NCI-H2227 (cell line): ENCODE data around the gene SH3GL3.

ENCODE experiments used
- DNase-seq: peaks from one replicate; lab custom pipeline; 2025; ENCODE audit not compliant: unreplicated experiment; lab: John Stamatoyannopoulos, UW

SH3GL3 gene, protein sequence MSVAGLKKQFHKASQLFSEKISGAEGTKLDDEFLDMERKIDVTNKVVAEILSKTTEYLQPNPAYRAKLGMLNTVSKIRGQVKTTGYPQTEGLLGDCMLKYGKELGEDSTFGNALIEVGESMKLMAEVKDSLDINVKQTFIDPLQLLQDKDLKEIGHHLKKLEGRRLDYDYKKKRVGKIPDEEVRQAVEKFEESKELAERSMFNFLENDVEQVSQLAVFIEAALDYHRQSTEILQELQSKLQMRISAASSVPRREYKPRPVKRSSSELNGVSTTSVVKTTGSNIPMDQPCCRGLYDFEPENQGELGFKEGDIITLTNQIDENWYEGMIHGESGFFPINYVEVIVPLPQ

DNA sequence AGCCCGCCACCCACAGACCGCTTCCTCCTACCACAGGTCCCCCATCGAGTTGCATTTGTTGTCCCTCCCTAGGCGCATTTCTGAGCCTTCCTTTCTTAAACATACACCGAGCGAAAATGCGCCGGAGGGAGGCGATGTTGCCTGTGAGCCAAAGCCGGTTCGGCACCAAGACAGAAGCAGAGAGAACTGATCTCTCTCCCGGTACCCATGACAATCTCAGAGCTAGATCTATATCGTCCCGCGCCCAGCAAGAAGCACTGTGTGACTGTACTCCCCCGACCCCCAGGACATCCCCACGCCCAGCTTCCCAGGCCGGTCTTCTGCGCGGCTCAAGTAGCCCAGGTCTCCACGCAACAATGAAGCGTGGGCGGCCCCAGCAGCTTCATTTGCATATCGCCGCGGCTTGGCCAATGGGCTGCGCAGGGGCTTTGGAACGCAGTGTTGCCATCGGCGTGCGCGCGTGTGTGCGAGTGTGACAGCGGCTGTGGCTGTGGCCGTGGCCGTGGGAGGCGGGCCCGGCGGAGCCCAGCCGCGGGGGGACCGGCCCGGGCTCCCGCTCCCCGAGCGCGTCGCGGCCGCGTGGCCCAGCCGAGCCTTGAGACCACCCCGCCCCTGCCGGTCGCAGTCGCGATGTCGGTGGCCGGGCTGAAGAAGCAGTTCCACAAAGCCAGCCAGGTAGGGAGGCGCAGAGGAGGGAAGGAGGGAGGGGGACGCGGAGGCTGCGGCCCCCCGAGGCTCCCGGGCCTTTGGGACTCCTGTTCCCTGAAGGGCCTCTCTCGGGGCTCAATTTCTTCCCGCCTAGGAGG, at the start of gene SH3GL3:
TSS of gene SH3GL3 (plus strand) at position 438 of the 806 bp plus-strand sequence. CDS start at position 631, 193 bp downstream.
- peak; percentile 61 for DNase-seq

DNA sequence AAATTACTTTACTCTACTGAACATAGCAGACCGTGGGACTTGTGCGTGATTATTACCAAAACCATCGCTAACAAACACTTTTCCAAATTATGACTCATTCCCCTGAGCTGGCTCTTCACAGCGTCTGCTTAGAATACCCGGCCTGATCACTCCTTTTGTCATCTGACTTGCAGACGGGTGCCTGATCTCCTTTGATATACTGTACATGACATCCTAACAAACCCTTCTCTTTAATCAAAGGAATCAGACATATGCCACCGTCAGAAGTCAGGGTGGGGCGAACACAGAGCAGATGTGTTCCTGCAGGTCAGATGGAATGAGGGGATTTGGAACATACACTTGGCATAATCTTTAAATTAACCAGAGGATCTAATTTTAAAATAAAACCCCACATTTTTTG, 48.5 kb upstream of the SH3GL3 start:
- no peak for DNase-seq

DNA sequence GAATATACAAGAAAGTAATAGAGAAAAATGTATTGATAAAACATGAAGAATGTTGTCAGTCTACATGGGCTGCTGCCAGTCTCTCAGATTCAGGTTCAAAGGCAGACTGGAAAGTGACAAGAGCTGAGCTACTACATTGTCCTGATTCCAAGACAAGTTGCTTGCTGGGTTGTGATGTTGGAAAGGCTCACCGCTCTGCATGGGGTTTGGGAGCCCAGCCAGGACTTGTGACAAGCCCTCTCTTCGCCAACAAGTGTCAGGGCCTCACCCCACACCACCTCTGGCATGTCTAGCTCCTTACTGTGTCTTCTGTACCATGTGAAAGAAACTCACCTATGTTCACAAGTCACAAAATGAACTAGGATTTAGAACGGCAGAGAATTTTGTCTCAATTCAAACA, 43.0 kb upstream of the SH3GL3 start:
- no peak for DNase-seq

DNA sequence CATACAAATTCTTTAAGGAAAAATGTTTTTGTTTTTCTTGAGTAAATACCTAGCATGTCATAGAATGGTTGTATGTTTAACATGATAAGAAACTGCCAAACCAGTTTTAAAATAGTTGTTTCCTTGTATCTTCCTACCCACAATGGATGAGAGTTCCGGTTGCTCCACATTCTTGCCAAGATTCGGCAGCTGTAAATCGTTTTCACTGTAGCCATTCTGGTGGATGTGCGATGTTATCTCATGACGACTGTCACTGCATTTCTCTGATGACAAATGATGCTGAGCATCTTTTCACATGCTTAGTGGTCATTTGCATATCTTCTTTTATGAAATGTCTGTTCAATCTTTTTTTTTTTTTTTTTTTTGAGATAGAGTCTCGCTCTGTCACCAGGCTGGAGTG, 36.6 kb upstream of the SH3GL3 start:
- DNase-seq: no peak

DNA sequence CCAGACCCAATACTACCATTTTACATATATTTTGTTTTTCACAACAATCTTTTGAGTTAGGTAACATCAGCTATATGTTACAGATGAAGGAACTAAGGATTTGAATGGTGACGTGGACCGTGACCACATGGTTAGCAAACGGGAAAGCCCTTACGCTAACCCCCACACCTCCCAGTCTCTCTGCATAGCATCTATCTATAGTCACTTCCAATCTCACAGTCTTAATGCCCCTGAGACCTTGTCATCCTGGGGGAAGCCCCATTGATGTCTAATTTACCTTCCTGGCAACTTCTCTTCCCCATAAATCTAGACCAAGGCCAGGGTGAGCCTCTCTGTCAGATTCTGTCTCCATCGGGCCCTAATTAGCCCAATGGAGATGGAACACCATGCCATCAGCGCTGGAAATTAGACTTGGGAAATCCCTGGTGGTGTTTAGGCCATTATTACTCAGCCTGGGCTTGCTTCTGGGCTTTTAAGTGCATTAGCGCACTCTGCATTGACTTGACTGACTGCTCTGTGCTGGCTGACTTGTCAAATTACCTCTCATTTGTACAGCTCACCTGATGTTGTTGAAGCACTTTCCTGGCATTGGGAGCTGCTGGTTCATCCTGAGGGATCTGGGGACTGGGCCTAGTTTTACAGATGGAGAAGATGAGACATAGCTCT, 34.0 kb upstream of the SH3GL3 start:
- no peak for DNase-seq

DNA sequence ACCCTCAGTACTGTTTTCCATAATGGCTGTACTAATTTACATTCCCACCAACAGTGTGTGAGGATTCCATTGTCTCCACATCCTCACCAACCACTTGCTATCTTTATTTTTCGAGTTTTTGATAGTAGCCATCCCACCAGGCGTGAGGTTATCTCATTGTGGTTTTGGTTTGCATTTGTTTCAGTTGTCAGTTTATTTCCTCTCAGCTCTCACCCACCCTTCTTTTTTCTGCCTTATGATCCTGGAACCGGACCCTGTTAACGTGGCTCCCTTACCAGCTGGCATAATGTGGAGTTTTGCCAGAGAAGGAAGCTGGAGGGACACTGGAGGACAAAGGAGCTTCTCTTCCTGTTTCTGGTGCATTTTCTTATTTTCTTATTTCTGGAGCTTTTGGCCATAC, 25.1 kb upstream of the SH3GL3 start:
- DNase-seq: no peak

DNA sequence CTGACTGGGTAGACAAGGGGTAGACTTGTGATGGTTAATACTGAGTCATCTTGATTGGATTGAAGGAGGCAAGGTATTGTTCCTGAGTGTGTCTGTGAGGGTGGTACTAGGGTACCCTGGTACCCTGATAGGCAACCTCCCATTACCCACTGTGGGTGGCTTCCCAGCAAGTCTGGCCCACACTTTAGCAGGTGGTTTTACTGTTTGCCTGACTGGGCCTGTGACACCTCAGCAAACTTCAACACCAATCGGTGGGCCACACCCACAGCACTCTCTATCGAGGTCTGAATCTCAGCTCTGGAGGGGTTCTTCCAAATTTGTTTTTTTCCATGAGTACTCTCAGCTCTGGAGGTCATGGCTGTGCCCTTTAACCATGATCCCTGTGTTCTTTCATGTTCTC, 24.6 kb upstream of the SH3GL3 start:
- DNase-seq: no peak

DNA sequence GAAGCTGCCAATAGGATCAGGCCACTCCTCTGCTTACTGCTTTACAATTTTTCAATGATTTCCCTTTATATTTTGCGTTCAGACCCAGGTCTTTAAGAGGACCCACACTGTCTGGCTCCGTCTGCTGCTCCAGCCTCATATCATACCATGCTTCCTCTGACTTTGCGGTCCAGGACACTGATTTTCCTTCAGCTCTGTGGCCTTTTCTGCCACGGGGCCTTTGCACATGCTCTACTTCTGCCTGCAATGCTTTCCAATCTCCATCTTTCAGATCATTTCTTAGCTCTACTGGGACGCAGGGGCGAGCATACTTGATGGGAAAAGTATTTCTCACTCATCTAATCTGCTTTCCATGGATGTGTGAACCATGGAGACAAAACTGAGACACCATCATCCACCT, 23.0 kb upstream of the SH3GL3 start:
- DNase-seq: no peak

DNA sequence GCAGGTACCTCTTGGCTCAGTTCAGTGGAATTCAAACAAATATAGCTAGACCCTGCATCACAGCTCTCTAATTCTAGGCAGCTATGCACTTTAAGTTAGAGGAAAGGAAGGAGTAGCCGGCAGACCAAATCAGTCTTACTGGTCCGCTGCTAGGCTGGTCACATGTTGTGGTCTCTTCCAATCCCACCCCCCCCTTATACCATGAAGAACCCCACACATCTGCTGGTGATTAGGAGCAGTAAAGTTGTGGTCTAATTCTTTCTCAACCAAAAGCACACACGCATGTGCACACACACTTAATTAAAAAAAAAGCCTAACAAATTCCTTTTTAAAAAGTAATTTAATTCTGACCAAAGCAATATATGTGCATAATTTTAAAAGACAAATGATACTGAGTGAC, 16.7 kb upstream of the SH3GL3 start:
- DNase-seq: no peak

DNA sequence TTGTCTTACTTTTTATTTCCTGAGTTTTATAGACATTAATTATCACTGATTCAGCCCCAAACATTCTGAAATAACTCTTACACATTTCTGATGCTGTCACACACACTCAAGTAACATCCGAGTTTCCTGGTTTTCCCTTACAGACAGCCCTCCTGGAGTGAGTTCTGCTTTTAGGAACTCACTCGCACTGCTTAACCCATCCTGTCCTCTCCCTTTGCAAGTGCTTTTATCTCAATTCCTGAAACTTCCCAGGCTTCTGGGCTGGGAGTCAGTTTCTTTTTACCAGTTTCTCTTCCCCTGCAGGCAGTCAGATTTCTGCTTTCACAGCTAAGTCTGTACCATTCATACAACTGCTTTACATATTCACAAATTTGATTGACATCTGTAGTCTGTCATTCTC, 15.6 kb upstream of the SH3GL3 start:
- DNase-seq: no peak

DNA sequence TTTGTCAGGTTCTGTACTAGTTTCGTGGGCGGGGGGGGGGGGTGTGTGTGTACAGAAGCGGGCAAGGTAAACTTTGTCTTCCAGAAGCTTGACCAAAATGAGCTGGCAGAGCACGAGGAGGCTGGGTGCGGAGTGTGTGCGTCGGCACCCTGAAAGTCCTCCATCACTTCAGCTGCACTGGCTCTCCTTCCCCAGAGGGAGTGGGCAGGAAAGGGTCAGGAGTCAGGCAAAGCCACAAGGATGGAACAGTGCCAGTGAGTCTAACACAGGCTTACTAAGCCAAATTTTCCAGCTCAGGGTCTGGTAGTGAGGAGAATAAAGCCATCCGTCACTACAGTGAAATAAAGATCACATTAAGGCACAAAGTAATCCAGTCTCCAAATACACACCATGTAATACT, 11.9 kb upstream of the SH3GL3 start:
- no peak for DNase-seq

DNA sequence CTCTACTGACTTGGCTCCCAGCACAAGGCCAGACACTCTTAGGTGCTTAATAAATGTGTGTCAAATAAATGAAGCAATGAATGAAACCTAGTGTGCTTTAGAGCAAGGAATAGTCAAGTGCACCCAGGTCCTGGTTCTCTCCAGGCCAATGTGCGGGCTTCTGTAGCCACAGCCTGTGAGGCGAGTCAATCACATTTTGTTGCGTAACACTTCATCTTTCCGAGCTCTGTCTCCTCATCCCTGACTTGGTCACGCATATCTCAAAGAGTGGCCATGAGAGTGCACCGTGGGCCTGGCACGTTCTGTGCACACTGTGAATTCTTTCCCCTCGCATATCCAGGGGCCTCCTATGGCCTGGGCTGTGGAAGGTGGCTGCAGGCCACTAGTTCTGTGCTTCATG, 11.4 kb upstream of the SH3GL3 start:
- no peak for DNase-seq

DNA sequence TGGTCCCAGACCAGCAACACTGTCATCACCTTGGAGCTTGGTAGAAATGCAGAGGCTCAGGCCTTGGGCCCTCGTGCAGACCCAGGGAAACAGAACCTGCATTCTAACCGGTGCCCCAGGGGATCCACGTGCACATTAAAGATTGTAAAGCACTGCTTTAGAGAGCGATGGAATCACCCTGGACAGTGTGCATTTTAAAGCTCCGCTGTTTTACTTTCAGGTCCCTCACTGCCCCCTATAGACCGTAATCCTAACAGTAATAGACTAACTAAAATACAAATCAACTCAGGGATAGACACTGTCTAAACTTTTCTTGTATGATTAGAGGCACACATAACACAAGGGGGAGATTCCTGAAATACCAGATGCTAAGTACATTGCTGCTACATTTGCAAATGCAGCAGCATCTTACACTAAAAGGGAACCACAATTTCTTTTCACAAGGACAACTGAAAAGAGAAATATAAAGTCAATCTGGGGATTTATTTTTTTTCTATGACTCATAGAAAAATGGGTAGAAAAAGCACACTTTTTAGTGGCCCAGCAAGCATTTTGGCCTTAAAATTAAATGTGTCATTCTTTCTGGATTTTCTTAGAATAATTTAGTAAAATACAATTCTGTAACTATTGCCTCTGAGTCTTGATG, 10.5 kb upstream of the SH3GL3 start:
- DNase-seq: peak; percentile 6

DNA sequence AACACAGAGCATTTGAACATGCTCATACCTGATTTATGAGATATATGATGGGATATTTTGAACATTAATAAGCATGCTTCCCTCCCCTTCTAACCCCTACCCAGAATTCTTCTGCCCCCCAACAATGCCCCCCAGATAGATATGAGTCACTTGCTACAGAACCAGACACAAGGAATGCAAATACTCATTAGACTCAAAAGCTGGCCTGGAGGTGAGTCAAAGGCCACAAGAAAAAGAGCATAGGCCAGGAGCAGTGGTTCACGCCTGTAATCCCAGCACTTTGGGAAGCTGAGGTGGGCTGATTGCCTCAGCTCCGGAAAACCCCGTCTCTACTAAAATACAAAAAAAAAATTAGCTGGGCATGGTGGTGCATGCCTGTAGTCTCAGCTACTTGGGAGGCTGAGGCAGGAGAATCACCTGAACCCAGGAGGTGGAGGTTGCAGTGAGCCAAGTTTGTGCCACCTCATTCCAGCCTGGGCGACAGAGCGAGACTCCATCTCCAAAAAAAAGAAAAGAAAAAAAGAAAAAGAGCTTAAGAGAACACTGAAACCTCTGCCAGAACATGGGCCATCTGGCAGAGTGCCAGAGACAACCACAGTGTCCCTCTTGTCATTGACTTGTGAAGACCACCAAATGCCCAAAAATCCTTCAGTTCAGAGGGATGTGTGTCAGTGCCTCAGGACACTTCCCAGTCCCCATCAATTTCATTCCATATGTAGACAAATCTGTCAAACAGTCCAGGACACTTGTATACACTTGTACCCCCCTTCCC, 3.9 kb upstream of the SH3GL3 start:
- no peak for DNase-seq

DNA sequence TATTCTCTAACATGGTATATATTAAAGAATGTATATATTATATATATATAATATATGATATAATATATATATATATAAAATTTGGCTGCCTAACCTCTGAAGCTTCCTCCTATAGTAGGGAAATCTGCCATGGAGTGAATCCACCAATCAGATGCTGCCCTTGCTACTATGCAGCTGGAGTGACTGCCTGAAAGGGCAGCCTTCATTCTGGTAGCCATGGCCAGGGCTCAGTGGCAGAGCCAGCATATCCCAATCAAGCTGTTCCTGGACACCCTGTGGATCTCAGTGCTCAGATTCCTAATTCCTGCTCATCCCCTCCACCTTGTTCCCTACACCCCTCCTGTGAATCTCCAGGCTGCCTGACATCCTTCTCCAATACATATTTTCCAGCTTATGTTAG, 2.2 kb upstream of the SH3GL3 start:
- no peak for DNase-seq

DNA sequence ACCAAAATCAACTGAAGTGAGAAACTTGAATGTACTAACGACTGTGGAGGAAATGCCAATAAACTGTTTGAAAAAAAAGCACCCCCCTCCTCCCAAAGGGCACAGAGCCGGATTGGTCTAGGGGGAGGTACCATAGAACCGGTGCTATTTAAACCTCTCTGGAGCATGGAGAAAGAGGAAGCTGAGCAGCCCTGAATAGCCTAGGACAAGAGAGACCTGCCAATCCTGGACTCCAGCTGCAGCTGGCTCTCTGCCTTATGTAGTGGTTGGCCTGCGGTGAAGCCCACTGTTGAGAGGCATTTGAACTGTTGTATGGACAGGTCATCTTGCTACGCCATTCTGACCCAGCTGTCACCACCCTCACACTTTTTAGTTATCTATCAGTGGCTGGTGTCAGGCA, 1.5 kb upstream of the SH3GL3 start:
- DNase-seq: no peak

DNA sequence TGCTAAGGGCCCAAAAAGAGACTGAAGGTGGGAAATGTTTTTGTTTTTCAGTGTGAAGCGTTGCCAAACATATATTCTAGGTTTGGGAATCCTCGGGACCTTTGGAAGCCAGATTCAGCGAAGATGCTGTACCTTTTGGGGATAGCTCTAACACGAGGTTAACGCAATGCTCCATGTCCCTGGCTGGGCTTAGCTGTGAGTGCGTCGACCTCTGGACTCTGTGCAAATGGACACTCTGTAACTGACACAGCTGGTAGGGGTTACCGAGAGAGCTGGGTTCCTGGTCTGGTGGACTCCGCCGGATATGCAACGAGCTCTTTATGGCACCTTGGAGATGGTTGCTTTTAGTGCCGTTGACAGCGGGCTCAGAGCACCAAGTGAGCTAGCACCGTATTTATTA, 724 bp upstream of the SH3GL3 start:
- DNase-seq: no peak

DNA sequence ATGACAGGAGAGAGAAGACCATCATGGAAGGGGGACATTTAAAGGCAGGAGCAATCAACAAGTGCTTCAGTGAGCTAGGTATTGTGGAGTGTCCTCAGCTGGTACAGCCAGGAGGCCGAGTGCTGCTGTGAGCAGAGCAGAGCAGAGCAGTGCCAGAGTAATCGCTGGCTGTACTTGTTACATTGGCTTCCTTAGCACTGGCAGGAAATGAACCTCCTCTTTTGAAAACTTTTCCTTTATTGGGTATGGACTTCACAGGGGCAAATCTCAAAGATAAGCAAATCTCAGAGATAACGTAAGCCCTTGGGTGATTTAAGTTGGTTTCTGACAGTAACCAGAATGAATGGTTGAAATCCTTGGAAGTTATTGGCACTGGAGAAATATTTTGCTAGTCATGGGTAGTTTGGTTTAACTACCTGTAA, 2.1 kb downstream of the SH3GL3 start:
- DNase-seq: no peak

DNA sequence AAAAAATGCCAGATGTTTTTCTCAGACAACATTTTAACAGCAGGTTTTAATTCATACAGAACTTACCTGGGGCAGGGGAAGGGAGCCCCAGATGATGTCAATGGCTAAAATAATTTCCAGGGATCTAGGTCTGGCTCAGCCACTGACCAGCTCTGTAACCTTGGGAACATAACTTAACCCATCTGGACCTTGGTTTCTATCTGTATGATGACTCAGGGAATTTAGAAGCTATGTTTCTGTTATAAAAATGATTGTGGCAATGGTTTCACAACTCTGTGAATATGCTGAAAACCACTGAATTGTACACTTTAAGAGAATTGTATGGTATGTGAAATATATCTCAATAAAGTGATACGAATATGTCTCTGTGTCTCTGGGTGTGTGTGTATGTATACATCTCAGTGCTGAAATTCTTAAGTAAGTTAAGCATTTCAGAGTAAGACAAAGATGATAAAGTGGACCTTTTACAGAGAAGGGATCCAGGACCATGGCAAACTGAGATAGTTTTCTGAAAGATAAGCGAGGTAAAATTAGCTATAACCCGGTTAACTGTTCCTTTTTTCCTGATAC, 2.9 kb downstream of the SH3GL3 start:
- no peak for DNase-seq

DNA sequence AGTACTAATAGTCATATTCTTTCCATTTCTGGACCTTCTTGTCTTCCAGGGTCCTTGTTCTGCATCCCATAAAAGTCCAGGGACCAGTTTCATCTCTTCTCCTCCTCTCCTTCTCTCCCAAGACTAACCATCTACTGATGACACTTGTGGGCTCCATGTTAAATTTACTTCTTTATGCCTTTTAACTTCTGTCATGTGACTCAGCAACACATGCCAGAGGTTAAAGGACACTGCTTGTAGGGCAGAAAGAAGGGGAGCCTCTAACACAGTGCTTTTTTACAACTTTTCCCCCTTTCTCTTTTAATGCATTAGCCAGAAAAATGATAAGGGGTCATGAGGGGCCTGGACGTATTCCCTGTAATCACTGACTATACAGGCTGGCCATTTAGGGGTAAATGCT, 10.0 kb downstream of the SH3GL3 start:
- no peak for DNase-seq
